ENCODE results near the gene UBE2I.
A peak's percentile ranks its signal among the peaks of the same experiment; 100 is the strongest.
"Not testable (repeated sequence)": the region's sequence is repeated elsewhere in the genome, so short reads cannot be mapped to it uniquely, and the experiment has no call there.

The UBE2I gene

GRCh38 chr16:1277617-1278282, 31.7 kb upstream of the UBE2I start:
- DNase-seq = no peak

- DNase-seq = peak; percentile 34
Observed at GRCh38 chr16:1278477-1278876, 31.0 kb upstream of the UBE2I start.

GRCh38 chr16:1279081-1279944, 30.1 kb upstream of the UBE2I start:
- DNase-seq = no peak

- no peak for DNase-seq
Observed at GRCh38 chr16:1279945-1280589, 29.4 kb upstream of the UBE2I start.

GRCh38 chr16:1280783-1281182, 28.7 kb upstream of the UBE2I start:
- no peak for DNase-seq

GRCh38 chr16:1281517-1281916, 27.9 kb upstream of the UBE2I start:
- DNase-seq = no peak

- no peak for DNase-seq
Observed at GRCh38 chr16:1282324-1282973, 27.0 kb upstream of the UBE2I start.

GRCh38 chr16:1283296-1283695, 26.1 kb upstream of the UBE2I start:
- DNase-seq = no peak

- DNase-seq = no peak
Observed at GRCh38 chr16:1283996-1284616, 25.3 kb upstream of the UBE2I start.

GRCh38 chr16:1285669-1286512, 23.5 kb upstream of the UBE2I start:
- DNase-seq = no peak

GRCh38 chr16:1286513-1287094, 22.8 kb upstream of the UBE2I start:
- no peak for DNase-seq

GRCh38 chr16:1287982-1288670, 21.3 kb upstream of the UBE2I start:
- no peak for DNase-seq

- no peak for DNase-seq
Observed at GRCh38 chr16:1288813-1289476, 20.5 kb upstream of the UBE2I start.

- no peak for DNase-seq
Observed at GRCh38 chr16:1289477-1289866, 20.0 kb upstream of the UBE2I start.

- peak; percentile 63 for DNase-seq
Observed at GRCh38 chr16:1290063-1290501, 19.4 kb upstream of the UBE2I start.

- DNase-seq = no peak
Observed at GRCh38 chr16:1290860-1291575, 18.4 kb upstream of the UBE2I start.

GRCh38 chr16:1291576-1291974, 17.9 kb upstream of the UBE2I start:
- DNase-seq = no peak

GRCh38 chr16:1292208-1292607, 17.2 kb upstream of the UBE2I start:
- not testable (repeated sequence) for DNase-seq

- not testable (repeated sequence) for DNase-seq
Observed at GRCh38 chr16:1292808-1293207, 16.6 kb upstream of the UBE2I start.
